T-helper 17 cell (primary cell): ENCODE data around the gene STAM2. TPM values are rescaled to one million over a fixed set of nuclear protein-coding genes. Genes with fewer than 3 reads are reported as not detected.
A peak's percentile ranks its signal among the peaks of the same experiment; 100 is the strongest.
"Not testable (repeated sequence)": the region's sequence is repeated elsewhere in the genome, so short reads cannot be mapped to it uniquely, and the experiment has no call there.

ENCODE experiments used
- ATAC-seq: fragments of 150-1000 bp; cut with Tn5 transposase; 2 replicates; pipeline ENCODE4 v1.10.0; 2021; ENCODE audit warnings: mild to moderate bottlenecking, moderate library complexity
- DNase-seq, 3 donors: peaks; one replicate each; pipeline versions ENCODE4 v3.0.0 to v3.0.0-alpha.2; 2020 to 2021
- H3K9me3 ChIP-seq: one replicate; pipeline ENCODE4 v1.7.0; 2013; ENCODE audit warnings: low read length, mild to moderate bottlenecking; ENCODE audit not compliant: control insufficient read depth, poor library complexity, severe bottlenecking
- H3K27ac Mint-ChIP-seq: one replicate; pipeline ENCODE4 v1.8.0; 2022; ENCODE audit warnings: mild to moderate bottlenecking, moderate library complexity, mixed read lengths
- H3K27me3 Mint-ChIP-seq: one replicate; pipeline ENCODE4 v1.8.0; 2022; ENCODE audit warnings: mixed read lengths
- H3K36me3 Mint-ChIP-seq: one replicate; pipeline ENCODE4 v1.8.0; 2022; ENCODE audit warnings: low read depth, mixed read lengths
- H3K4me1 Mint-ChIP-seq: one replicate; pipeline ENCODE4 v1.8.0; 2022; ENCODE audit warnings: mild to moderate bottlenecking, mixed read lengths
- H3K4me3 Mint-ChIP-seq: one replicate; pipeline ENCODE4 v1.8.0; 2022; ENCODE audit warnings: mild to moderate bottlenecking, moderate library complexity, mixed read lengths
- total RNA-seq, 4 donors: library from RNA in 2 of 4; stranded (reverse) in 2 of 4; gene quantifications; one replicate each; pipeline ENCODE4 v1.2.3 and lab custom pipeline; 2022 to 2026

STAM2 gene
- total RNA-seq, 2 donors from 2014 or later, result 11.2 to 12.2 TPM

DNA sequence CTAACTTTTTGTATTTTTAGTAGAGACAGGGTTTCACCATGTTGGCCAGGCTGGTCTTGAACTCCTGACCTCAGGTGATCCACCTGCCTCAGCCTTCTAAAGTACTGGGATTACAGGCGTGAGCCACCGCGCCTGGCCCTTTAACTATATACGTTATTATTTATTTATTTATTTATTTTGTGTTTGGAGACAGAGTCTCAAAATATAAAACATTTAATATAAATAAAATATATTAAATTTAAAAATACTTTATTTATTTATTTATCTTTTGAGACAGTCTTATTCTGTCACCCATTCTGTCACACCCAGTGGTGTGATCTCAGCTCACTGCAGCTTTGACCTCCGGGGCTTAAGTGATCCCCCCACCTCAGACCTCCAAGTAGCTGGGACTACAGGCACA lies 11.2 kb upstream of the STAM2 start:
- ATAC-seq, H3K9me3 ChIP-seq, DNase-seq, H3K36me3 Mint-ChIP-seq, H3K4me3 Mint-ChIP-seq, H3K27ac Mint-ChIP-seq, H3K4me1 Mint-ChIP-seq: not testable (repeated sequence)
- peaks cover 39% of the 10 kb centered on the region for H3K27me3 Mint-ChIP-seq

DNA sequence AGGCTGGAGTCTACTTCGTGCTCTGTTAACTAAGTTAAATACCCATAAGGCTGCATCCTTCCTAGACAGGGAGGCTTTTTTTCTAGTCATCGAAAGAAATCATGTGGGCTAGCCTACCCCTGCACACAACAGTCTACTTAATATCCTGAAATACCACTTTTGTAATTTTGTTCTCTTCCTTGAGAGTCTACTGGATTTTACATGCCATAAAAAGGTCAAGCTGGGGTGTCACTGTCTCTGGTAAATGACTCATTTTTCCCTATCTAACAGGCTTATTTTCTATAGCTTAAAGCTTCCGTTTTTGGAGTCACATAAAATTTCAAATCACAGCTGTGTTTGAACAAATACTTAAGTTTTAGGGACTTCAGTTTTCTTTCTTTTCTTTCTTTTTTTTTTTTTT lies 10.7 kb upstream of the STAM2 start:
- Mint-ChIP-seq H3K36me3 (no peaks in the 10 kb centered on the region), H3K27ac (no peak overlapping the region), H3K4me3 (no peak overlapping the region), H3K4me1 (peaks cover 6% of the 10 kb centered on the region), H3K27me3 (peaks cover 35% of the 10 kb centered on the region)
- no peak for ATAC-seq
- no peaks in the 10 kb centered on the region for H3K9me3 ChIP-seq
- no peak for DNase-seq

DNA sequence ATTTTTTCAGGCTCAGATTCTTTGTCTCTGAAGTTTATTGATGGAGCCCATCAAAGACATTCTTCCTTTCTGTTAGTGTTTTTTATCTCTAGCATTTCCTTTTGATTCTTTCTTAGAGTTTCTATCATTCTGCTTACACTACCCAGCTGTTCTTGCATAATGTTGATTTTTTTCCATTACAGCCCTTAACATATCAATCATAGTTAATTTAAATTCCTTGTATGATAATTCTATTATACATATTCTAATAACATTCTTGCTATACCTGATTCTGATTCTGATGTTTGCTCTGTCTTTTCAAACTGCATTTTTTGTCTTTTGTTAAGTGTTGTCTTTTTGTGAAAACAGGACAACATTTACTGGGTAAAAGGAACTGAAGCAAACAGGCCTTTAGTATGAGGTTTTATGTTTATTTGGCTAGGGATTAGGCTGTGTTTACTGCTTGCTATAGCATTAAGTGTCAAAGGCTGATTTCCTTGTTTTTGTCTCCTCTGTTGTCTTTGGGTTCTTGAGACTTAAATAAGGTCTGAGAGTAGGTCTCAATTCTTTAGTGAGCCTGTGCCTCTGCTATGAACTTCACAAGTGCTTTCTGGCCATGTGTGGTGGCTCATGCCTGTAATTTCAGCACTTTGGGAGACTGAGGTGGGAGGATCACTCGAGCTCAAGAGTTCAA lies 8.0 kb upstream of the STAM2 start:
- H3K27ac Mint-ChIP-seq, result no peak overlapping the region
- H3K4me3 Mint-ChIP-seq, result no peak overlapping the region
- H3K27me3 Mint-ChIP-seq, result peaks cover 32% of the 10 kb centered on the region
- no peaks in the 10 kb centered on the region for H3K36me3 Mint-ChIP-seq
- ATAC-seq, result no peak
- DNase-seq, result no peak
- H3K9me3 ChIP-seq, result no peaks in the 10 kb centered on the region
- peaks cover 6% of the 10 kb centered on the region for H3K4me1 Mint-ChIP-seq

DNA sequence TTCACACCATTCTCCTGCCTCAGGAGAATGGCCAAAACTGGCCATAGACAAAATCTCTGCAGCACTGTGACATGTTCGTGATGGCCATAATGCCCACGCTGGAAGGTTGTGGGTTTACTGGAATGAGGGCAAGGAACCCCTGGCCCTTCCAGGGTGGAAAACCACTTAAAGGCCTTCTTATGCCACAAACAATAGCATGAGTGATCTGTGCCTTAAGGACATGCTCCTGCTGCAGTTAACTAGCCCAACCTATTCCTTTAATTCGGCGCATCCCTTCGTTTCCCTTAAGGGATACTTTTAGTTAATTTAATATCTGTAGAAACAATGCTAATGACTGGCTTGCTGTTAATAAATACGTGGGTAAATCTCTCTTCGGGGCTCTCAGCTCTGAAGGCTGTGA lies 2.1 kb upstream of the STAM2 start:
- H3K4me3 Mint-ChIP-seq, DNase-seq, H3K27me3 Mint-ChIP-seq, H3K27ac Mint-ChIP-seq, ATAC-seq, H3K36me3 Mint-ChIP-seq, H3K9me3 ChIP-seq: not testable (repeated sequence)
- peaks cover 13% of the 10 kb centered on the region for H3K4me1 Mint-ChIP-seq

DNA sequence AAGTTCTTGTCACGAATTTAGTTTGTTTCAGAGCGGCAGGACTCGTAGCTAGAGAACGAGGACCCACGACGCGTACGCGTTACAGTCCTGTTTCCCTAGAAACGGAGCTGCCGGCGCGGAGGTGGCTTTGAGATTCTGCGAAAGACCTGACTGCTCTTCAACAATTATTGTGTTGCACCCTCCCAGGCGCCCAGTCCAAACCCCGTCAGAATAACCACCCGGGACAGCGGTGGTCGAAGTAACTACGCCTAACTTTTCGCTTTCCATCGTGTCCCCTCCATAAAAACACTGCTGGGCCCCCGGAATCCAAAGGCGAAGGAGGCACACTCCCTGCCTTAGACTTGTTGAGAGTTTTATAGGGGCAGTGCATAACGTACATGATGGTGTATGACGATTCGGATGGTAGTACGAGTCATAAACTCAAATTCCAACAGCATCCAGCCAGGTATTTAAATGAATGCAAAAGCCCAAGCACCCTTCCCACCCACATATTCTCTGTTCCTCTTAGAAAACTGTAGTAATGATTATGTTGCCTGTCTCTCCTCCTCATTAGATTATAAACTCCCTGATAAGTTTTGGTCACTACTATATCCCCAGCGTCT lies 651 bp upstream of the STAM2 start:
- H3K27me3 Mint-ChIP-seq, result peaks cover 7% of the 10 kb centered on the region
- DNase-seq, result no peak
- H3K4me3 Mint-ChIP-seq, result peak overlapping the region; percentile 98
- H3K4me1 Mint-ChIP-seq, result peaks cover 22% of the 10 kb centered on the region
- H3K27ac Mint-ChIP-seq, result peak overlapping the region; percentile 99
- no peaks in the 10 kb centered on the region for H3K36me3 Mint-ChIP-seq
- ATAC-seq, result peak; percentile 5
- no peaks in the 10 kb centered on the region for H3K9me3 ChIP-seq

DNA sequence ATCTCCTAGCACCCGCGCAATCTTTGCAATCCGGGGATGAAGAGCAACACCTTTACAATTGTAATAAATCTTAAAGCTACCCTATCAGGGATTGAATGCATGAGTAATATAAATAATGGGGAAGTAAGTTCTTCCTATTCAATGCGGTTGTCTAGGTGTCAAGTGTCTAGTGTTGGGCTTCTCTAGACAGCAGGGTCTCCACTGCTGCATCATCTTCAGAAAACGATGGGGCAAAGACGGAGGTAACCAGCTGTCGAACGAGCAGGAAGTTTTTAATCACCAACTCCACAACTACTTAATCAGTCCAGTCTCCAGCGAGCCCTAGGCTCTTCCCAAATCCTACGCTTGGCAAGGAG lies 573 bp downstream of the STAM2 start:
- H3K27ac Mint-ChIP-seq, result peak overlapping the region; percentile 99
- H3K9me3 ChIP-seq, result no peaks in the 10 kb centered on the region
- peak; percentile 19 for ATAC-seq
- H3K4me3 Mint-ChIP-seq, result peak overlapping the region; percentile 98
- no peaks in the 10 kb centered on the region for H3K36me3 Mint-ChIP-seq
- DNase-seq, result no peak
- H3K27me3 Mint-ChIP-seq, result peaks cover 6% of the 10 kb centered on the region
- H3K4me1 Mint-ChIP-seq, result peaks cover 22% of the 10 kb centered on the region

DNA sequence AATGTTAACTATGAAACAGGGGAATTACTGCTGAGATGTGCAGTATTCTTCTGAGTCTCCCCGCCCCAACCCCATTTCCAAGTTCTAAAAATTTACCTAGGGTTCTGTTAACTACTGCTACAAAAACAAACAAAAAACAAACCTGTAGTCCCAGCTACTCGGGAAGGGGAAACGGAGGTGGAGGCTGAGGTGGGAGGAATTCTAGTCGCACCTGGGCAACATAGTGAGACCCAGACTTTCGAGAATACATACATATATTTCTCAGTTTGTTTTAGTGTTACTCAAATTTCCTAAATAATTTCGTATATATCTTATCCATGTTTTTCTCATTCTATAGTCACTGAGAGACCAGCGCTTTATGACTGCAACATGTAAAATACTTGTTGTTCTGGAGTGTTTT lies 989 bp downstream of the STAM2 start:
- peaks cover 2% of the 10 kb centered on the region for H3K27me3 Mint-ChIP-seq

DNA sequence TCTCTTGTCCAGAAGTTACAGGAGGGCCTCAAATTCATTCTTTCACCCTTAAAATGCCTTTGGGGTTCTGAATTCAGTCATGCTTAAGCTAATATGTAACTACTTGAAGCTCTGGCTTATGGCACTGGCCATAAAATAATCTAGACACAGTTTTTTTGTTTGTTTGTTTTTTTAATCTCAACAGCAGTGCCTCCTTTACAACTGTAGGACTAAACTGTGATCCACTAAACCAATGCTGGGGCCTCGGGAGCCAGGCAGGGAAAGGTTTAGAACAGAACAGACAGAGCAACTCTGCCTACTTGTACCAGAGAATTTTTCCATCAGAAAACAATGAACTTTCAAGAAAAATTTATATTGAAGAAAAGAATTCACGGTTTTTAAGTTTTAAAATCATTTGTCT lies 1.7 kb downstream of the STAM2 start:
- Mint-ChIP-seq H3K27me3 (no peaks in the 10 kb centered on the region), H3K4me1 (peaks cover 26% of the 10 kb centered on the region), H3K36me3 (no peaks in the 10 kb centered on the region), H3K4me3 (no peak overlapping the region), H3K27ac (no peak overlapping the region)
- H3K9me3 ChIP-seq, result no peaks in the 10 kb centered on the region
- ATAC-seq (no peak), DNase-seq (no peak)

More for the DNA sequence above, 989 bp downstream of the STAM2 start:
- DNase-seq (no peak), ATAC-seq (no peak)
- Mint-ChIP-seq H3K27ac (peak overlapping the region; percentile 99), H3K4me3 (peak overlapping the region; percentile 98), H3K4me1 (peaks cover 23% of the 10 kb centered on the region), H3K36me3 (no peaks in the 10 kb centered on the region)
- no peaks in the 10 kb centered on the region for H3K9me3 ChIP-seq

DNA sequence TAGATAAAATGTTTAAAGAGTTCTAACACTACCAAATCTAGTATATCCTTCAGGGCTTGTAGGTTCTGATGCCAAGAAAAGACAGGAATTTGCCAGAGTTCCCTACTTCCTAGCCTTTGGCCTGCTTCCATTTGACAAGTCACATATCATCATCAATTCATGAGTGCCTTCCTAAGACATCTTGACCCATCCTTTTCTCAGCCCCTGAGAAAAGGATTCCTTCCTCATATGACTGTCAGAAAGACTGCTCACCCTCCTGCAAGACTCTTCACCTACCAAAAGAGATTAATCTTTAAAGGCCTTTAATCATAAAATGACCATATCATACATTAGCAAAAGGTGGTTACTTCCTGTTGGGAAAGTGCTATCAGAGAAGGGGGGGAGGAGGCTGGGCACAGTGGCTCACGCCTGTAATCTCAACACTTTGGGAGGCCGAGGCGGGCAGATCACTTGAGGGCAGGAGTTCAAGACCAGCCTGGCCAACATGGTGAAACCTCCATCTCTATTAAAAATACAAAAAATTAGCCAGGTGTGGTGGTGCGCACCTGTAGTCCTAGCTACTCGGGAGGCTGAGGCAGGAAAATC lies 3.3 kb downstream of the STAM2 start:
- not testable (repeated sequence) for DNase-seq, ATAC-seq, H3K9me3 ChIP-seq, H3K27me3 Mint-ChIP-seq, H3K4me3 Mint-ChIP-seq, H3K36me3 Mint-ChIP-seq
- H3K4me1 Mint-ChIP-seq, result peaks cover 28% of the 10 kb centered on the region
- H3K27ac Mint-ChIP-seq, result peak overlapping the region; percentile 0

DNA sequence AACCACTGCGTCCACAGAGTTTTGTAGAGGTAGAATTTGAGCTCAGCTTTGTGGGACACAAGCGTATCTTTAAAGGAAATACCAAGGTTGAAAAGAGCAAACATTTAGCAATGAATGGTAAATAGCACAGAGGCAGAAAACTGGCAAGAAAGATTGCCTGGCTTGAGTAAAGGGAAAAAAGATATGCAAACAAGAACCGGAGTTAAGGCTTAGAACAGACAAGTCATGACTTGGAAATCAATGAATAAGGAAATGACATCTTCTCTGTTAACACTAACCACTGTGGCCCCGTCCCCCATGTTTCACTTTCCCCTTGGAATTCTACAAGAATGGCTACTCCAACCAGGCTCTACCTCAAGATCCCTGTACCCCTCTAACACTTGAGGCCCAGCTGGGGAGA lies 3.8 kb downstream of the STAM2 start:
- no peaks in the 10 kb centered on the region for H3K9me3 ChIP-seq
- Mint-ChIP-seq H3K4me3 (no peak overlapping the region), H3K27me3 (no peaks in the 10 kb centered on the region), H3K27ac (peak overlapping the region; percentile 0), H3K36me3 (no peaks in the 10 kb centered on the region), H3K4me1 (peaks cover 32% of the 10 kb centered on the region)
- DNase-seq (no peak), ATAC-seq (no peak)

DNA sequence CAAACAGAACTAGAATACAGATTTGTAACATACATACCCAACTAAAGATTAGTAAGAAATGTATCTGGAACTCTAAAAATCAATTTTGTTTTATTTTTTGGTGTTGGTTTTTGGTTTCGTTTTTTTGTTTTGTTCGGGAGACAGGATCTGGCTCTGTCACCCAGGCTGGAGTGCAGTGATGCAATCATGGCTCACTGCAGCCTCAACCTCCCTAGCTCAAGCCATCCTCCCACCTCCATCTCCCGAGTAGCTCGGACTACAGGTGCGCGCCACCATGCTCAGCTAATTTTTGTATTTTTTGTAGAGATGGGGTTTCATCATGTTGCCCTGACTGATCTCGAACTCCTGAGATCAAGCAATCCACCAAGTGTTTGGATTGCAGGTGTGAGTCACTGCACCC lies 6.4 kb downstream of the STAM2 start:
- H3K27ac Mint-ChIP-seq, H3K27me3 Mint-ChIP-seq, DNase-seq, H3K36me3 Mint-ChIP-seq, ATAC-seq, H3K4me3 Mint-ChIP-seq, H3K9me3 ChIP-seq: not testable (repeated sequence)
- peaks cover 29% of the 10 kb centered on the region for H3K4me1 Mint-ChIP-seq

DNA sequence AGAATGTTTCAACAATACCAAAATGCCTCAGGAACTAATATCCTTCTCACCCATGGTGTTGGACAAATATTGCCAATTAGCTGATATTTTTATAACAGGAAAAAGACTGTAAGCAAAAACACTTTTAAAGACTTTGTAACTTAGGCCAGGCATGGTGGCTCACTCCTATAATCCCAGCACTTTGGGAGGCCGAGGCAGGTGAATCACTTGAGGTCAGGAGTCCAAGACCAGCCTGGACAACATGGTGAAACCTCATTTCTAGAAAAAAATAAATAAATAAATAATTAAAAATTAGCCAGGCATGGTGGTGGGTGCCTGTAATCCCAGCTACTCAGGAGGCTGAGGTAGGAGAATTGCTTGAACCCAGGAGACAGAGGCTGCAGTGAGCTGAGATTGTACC lies 8.1 kb downstream of the STAM2 start:
- not testable (repeated sequence) for H3K27ac Mint-ChIP-seq, H3K36me3 Mint-ChIP-seq, DNase-seq, H3K9me3 ChIP-seq, ATAC-seq, H3K4me3 Mint-ChIP-seq, H3K27me3 Mint-ChIP-seq
- H3K4me1 Mint-ChIP-seq, result peaks cover 30% of the 10 kb centered on the region

DNA sequence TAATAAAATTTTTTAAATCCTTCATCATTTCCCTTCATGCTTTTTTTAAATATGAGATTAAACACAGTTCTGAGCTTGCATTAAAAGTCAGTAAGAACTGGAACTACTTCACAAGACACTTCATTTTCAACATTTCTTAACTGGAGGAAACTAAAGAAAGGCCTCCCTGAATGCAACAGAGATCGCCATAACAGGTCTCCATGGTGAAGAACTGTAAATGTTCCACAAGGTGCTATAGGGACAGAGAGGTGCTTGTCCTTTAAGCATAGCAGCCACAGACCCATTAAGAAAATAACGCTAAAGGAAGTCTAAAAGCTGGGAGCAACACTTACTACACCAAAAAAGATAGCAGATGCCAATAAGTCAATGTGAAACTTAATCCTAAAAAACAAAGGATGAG lies 8.5 kb downstream of the STAM2 start:
- Mint-ChIP-seq H3K4me3 (no peak overlapping the region), H3K27me3 (no peaks in the 10 kb centered on the region), H3K36me3 (no peaks in the 10 kb centered on the region), H3K4me1 (peaks cover 26% of the 10 kb centered on the region), H3K27ac (no peak overlapping the region)
- DNase-seq (no peak), ATAC-seq (no peak)
- H3K9me3 ChIP-seq, result no peaks in the 10 kb centered on the region

DNA sequence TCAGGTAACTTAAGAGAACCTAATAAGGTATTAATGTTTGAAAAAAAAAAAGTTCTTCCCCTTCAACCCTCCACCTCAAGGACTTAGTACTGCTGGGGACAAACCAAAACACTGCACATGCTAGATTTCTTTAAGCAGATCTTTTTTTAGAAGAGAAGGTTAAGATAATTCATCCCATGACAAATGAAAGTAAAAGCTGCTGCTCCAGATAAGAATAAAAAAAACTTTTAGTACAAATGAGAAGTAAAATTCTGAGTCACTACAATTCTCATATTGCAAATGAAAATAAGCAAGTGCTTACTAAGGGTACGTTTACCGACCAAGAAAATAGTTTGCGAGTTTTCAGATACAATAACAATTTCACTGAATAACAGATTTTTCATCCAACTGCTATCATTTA lies 8.9 kb downstream of the STAM2 start:
- H3K27ac Mint-ChIP-seq, result no peak overlapping the region
- DNase-seq (no peak), ATAC-seq (no peak)
- H3K27me3 Mint-ChIP-seq, result no peaks in the 10 kb centered on the region
- peaks cover 25% of the 10 kb centered on the region for H3K4me1 Mint-ChIP-seq
- no peak overlapping the region for H3K4me3 Mint-ChIP-seq
- no peaks in the 10 kb centered on the region for H3K9me3 ChIP-seq
- no peaks in the 10 kb centered on the region for H3K36me3 Mint-ChIP-seq
